HEK293 (cell line): ENCODE data around the gene NAGLU.
A peak's percentile ranks its signal among the peaks of the same experiment; 100 is the strongest.
"Not testable (repeated sequence)": the region's sequence is repeated elsewhere in the genome, so short reads cannot be mapped to it uniquely, and the experiment has no call there.

ENCODE experiments used
- CTCF ChIP-seq: fragments of 450-650 bp; formaldehyde crosslinking; IDR thresholded peaks from 2 replicates; pipeline ENCODE4 v1.5.1; 2016; ENCODE audit warnings: missing biosample characterization, missing genetic modification characterization
- PATZ1 ChIP-seq: fragments of 450-650 bp; formaldehyde crosslinking; IDR thresholded peaks from 2 replicates; pipeline ENCODE4 v1.5.1; 2016; ENCODE audit warnings: missing biosample characterization, missing genetic modification characterization
- PRDM1 ChIP-seq: fragments of 450-650 bp; formaldehyde crosslinking; IDR thresholded peaks from 2 replicates; pipeline ENCODE4; 2016; ENCODE audit warnings: missing biosample characterization, missing genetic modification characterization
- TCF7L2 ChIP-seq: IDR thresholded peaks from 2 replicates; pipeline ENCODE4 v1.6.1; 2011; ENCODE audit warnings: low read depth, mild to moderate bottlenecking, inconsistent platforms, low read length, moderate library complexity, borderline replicate concordance
- ZBTB11 ChIP-seq: fragments of 450-650 bp; formaldehyde crosslinking; conservative IDR thresholded peaks from 2 replicates; pipeline ENCODE4 v1.5.1; 2016; ENCODE audit warnings: low read depth, missing biosample characterization, missing genetic modification characterization
- ZNF214 ChIP-seq: fragments of 450-650 bp; formaldehyde crosslinking; IDR thresholded peaks from 2 replicates; pipeline ENCODE4 v1.5.1; 2017; ENCODE audit warnings: missing biosample characterization, mild to moderate bottlenecking, missing genetic modification characterization, borderline replicate concordance
- ZNF366 ChIP-seq: fragments of 450-650 bp; formaldehyde crosslinking; conservative IDR thresholded peaks from 2 replicates; pipeline ENCODE4 v1.5.1; 2016; ENCODE audit warnings: missing biosample characterization, missing genetic modification characterization
- ZNF610 ChIP-seq: fragments of 450-650 bp; formaldehyde crosslinking; IDR thresholded peaks from 2 replicates; pipeline ENCODE4 v1.5.1; 2016; ENCODE audit warnings: missing biosample characterization, missing genetic modification characterization, borderline replicate concordance

GRCh38 chr17:42540558-42540957 is 4.5 kb downstream of the NAGLU start:
- TF ChIP-seq ZBTB11 (tag by site-specific recombination); CTCF (tag by site-specific recombination); TCF7L2; ZNF366; PATZ1 (tag by site-specific recombination); ZNF610 (tag by site-specific recombination); ZNF214 (tag by site-specific recombination): not testable (repeated sequence)
- peak; percentile 92 for TF ChIP-seq PRDM1 (tag by site-specific recombination)
